GM12873 (cell line): ENCODE data around the gene SPRR4.
A peak's percentile ranks its signal among the peaks of the same experiment; 100 is the strongest.

Experiments used
- CTCF ChIP-seq: IDR thresholded peaks from 2 replicates; pipeline ENCODE4 v1.5.1; 2012; ENCODE audit warnings: low read depth, mild to moderate bottlenecking, moderate library complexity, low read length, control low read depth; ENCODE audit not compliant: insufficient read depth; ENCODE audit errors: missing control alignments

The SPRR4 gene

GRCh38 chr1:152957561-152957960 lies 12.9 kb upstream of the SPRR4 start:
- TF ChIP-seq CTCF = no peak

GRCh38 chr1:152959273-152959672 lies 11.2 kb upstream of the SPRR4 start:
- TF ChIP-seq CTCF = no peak

- TF ChIP-seq CTCF = no peak
These were observed 10.5 kb upstream of the SPRR4 start for GRCh38 chr1:152959801-152960451.

- peak; percentile 65 for TF ChIP-seq CTCF
These were observed 9.9 kb upstream of the SPRR4 start for GRCh38 chr1:152960452-152961044.

GRCh38 chr1:152961226-152961891 lies 9.1 kb upstream of the SPRR4 start:
- TF ChIP-seq CTCF = no peak

GRCh38 chr1:152962876-152963415 lies 7.5 kb upstream of the SPRR4 start:
- no peak for TF ChIP-seq CTCF

GRCh38 chr1:152964536-152964935 lies 5.9 kb upstream of the SPRR4 start:
- TF ChIP-seq CTCF = no peak
